Erythroblast (primary cell): ENCODE data around the gene PAX4.

Experiments used
- GATA1 ChIP-seq: IDR thresholded peaks from 2 replicates; pipeline ENCODE4 v1.6.1; 2011; ENCODE audit warnings: low read depth, mild to moderate bottlenecking, control low read depth, low read length, moderate library complexity
- POLR2A ChIP-seq: IDR thresholded peaks from 2 replicates; pipeline ENCODE4 v1.6.1; 2011; ENCODE audit warnings: mild to moderate bottlenecking, low read length

GRCh38 chr7:127591591-127591990 lies 26.4 kb downstream of the PAX4 start:
- TF ChIP-seq POLR2A (no peak), GATA1 (no peak)
